Measurements from ENCODE around the gene DLG4.
A peak's percentile ranks its signal among the peaks of the same experiment; 100 is the strongest.
"Not testable (repeated sequence)": the region's sequence is repeated elsewhere in the genome, so short reads cannot be mapped to it uniquely, and the experiment has no call there.

Gene DLG4

GRCh38 chr17:7252176-7253043 is 32.8 kb upstream of the DLG4 start, which contains the start of gene ELP5:
ELP5 (plus strand) TSS chr17:7252215; CDS start chr17:7252551, 336 bp downstream.
- peaks cover 36% of the 10 kb centered on the region for H3K4me1 Mint-ChIP-seq (ENCODE audit: low read depth)

GRCh38 chr17:7251661-7252175 is 32.1 kb upstream of the DLG4 start, which contains the start of gene CTDNEP1:
CTDNEP1 (minus strand) TSS chr17:7251734; CDS start chr17:7251296, 438 bp downstream.
- peak within 1 kb of the TSS; percentile 99 for H3K4me3 Mint-ChIP-seq
- H3K9me3 Mint-ChIP-seq (ENCODE audit: low read depth), result no peaks in the 10 kb centered on the region
- H3K4me1 Mint-ChIP-seq (ENCODE audit: low read depth), result peaks cover 36% of the 10 kb centered on the region
- H3K27ac Mint-ChIP-seq, result peak within 1 kb of the TSS; percentile 99
- H3K27me3 Mint-ChIP-seq, result no peaks in the 10 kb centered on the region
- H3K36me3 Mint-ChIP-seq, result peaks cover 7% of the 10 kb centered on the region

More at GRCh38 chr17:7252176-7253043, 32.8 kb upstream of the DLG4 start, which contains the start of gene ELP5:
- Mint-ChIP-seq H3K4me3 (peak within 1 kb of the TSS; percentile 99), H3K9me3 (ENCODE audit: low read depth) (no peaks in the 10 kb centered on the region), H3K36me3 (peaks cover 9% of the 10 kb centered on the region), H3K27ac (peak within 1 kb of the TSS; percentile 99), H3K27me3 (no peaks in the 10 kb centered on the region)

GRCh38 chr17:7250695-7251627 is 31.3 kb upstream of the DLG4 start:
- H3K4me1 Mint-ChIP-seq (ENCODE audit: low read depth), result peaks cover 40% of the 10 kb centered on the region
- H3K27me3 Mint-ChIP-seq, result no peaks in the 10 kb centered on the region
- peak overlapping the region; percentile 99 for H3K4me3 Mint-ChIP-seq
- peak overlapping the region; percentile 94 for H3K27ac Mint-ChIP-seq
- no peaks in the 10 kb centered on the region for H3K9me3 Mint-ChIP-seq (ENCODE audit: low read depth)
- peaks cover 7% of the 10 kb centered on the region for H3K36me3 Mint-ChIP-seq

GRCh38 chr17:7249830-7250229 is 30.2 kb upstream of the DLG4 start:
- peaks cover 7% of the 10 kb centered on the region for H3K36me3 Mint-ChIP-seq
- H3K9me3 Mint-ChIP-seq (ENCODE audit: low read depth), result no peaks in the 10 kb centered on the region
- peaks cover 40% of the 10 kb centered on the region for H3K4me1 Mint-ChIP-seq (ENCODE audit: low read depth)
- peak overlapping the region; percentile 93 for H3K4me3 Mint-ChIP-seq
- H3K27ac Mint-ChIP-seq, result peak overlapping the region; percentile 41
- no peaks in the 10 kb centered on the region for H3K27me3 Mint-ChIP-seq

GRCh38 chr17:7249214-7249613 is 29.6 kb upstream of the DLG4 start:
- Mint-ChIP-seq H3K27me3 (no peaks in the 10 kb centered on the region), H3K4me1 (ENCODE audit: low read depth) (peaks cover 39% of the 10 kb centered on the region), H3K4me3 (peak overlapping the region; percentile 93), H3K9me3 (ENCODE audit: low read depth) (no peaks in the 10 kb centered on the region), H3K36me3 (peaks cover 7% of the 10 kb centered on the region), H3K27ac (peak overlapping the region; percentile 73)

- no peak overlapping the region for H3K27ac Mint-ChIP-seq
- H3K4me1 Mint-ChIP-seq (ENCODE audit: low read depth), result peaks cover 36% of the 10 kb centered on the region
- H3K36me3 Mint-ChIP-seq, result peaks cover 7% of the 10 kb centered on the region
- H3K4me3 Mint-ChIP-seq, result peak overlapping the region; percentile 93
- no peaks in the 10 kb centered on the region for H3K27me3 Mint-ChIP-seq
- H3K9me3 Mint-ChIP-seq (ENCODE audit: low read depth), result no peaks in the 10 kb centered on the region
Observed at GRCh38 chr17:7248796-7249195, 29.2 kb upstream of the DLG4 start.

GRCh38 chr17:7246779-7247178 is 27.1 kb upstream of the DLG4 start:
- no peaks in the 10 kb centered on the region for H3K9me3 Mint-ChIP-seq (ENCODE audit: low read depth)
- H3K27me3 Mint-ChIP-seq, result no peaks in the 10 kb centered on the region
- peaks cover 35% of the 10 kb centered on the region for H3K4me1 Mint-ChIP-seq (ENCODE audit: low read depth)
- no peaks in the 10 kb centered on the region for H3K36me3 Mint-ChIP-seq
- H3K27ac Mint-ChIP-seq, result peak overlapping the region; percentile 66
- H3K4me3 Mint-ChIP-seq, result no peak overlapping the region

- not testable (repeated sequence) for H3K9me3 Mint-ChIP-seq (ENCODE audit: low read depth); H3K27ac Mint-ChIP-seq; H3K4me3 Mint-ChIP-seq; H3K27me3 Mint-ChIP-seq; H3K36me3 Mint-ChIP-seq
- peaks cover 42% of the 10 kb centered on the region for H3K4me1 Mint-ChIP-seq (ENCODE audit: low read depth)
Observed at GRCh38 chr17:7243838-7244237, 24.2 kb upstream of the DLG4 start.

- Mint-ChIP-seq H3K4me3 (peak overlapping the region; percentile 81), H3K27me3 (no peaks in the 10 kb centered on the region), H3K9me3 (ENCODE audit: low read depth) (no peaks in the 10 kb centered on the region), H3K4me1 (ENCODE audit: low read depth) (peaks cover 38% of the 10 kb centered on the region), H3K27ac (peak overlapping the region; percentile 59), H3K36me3 (no peaks in the 10 kb centered on the region)
Observed at GRCh38 chr17:7243453-7243729, 23.8 kb upstream of the DLG4 start.

GRCh38 chr17:7242717-7243452 is 23.2 kb upstream of the DLG4 start:
- H3K9me3 Mint-ChIP-seq (ENCODE audit: low read depth), result no peaks in the 10 kb centered on the region
- H3K4me3 Mint-ChIP-seq, result peak overlapping the region; percentile 97
- peak overlapping the region; percentile 99 for H3K27ac Mint-ChIP-seq
- H3K36me3 Mint-ChIP-seq, result no peaks in the 10 kb centered on the region
- H3K4me1 Mint-ChIP-seq (ENCODE audit: low read depth), result peaks cover 38% of the 10 kb centered on the region
- no peaks in the 10 kb centered on the region for H3K27me3 Mint-ChIP-seq

GRCh38 chr17:7241783-7242716 is 22.4 kb upstream of the DLG4 start, which contains the start of gene GABARAP:
GABARAP (minus strand) TSS chr17:7242449; CDS start chr17:7242330, 119 bp downstream.
- H3K27me3 Mint-ChIP-seq, result no peaks in the 10 kb centered on the region
- no peaks in the 10 kb centered on the region for H3K36me3 Mint-ChIP-seq
- H3K27ac Mint-ChIP-seq, result peak within 1 kb of the TSS; percentile 99
- peak within 1 kb of the TSS; percentile 97 for H3K4me3 Mint-ChIP-seq
- H3K4me1 Mint-ChIP-seq (ENCODE audit: low read depth), result peaks cover 43% of the 10 kb centered on the region
- no peaks in the 10 kb centered on the region for H3K9me3 Mint-ChIP-seq (ENCODE audit: low read depth)

GRCh38 chr17:7241090-7241733 is 21.6 kb upstream of the DLG4 start:
- H3K27ac Mint-ChIP-seq, result peak overlapping the region; percentile 99
- no peaks in the 10 kb centered on the region for H3K27me3 Mint-ChIP-seq
- no peaks in the 10 kb centered on the region for H3K36me3 Mint-ChIP-seq

GRCh38 chr17:7240375-7240774 is 20.7 kb upstream of the DLG4 start:
- H3K9me3 Mint-ChIP-seq (ENCODE audit: low read depth), result no peaks in the 10 kb centered on the region
- peak overlapping the region; percentile 97 for H3K4me3 Mint-ChIP-seq
- peak overlapping the region; percentile 79 for H3K27ac Mint-ChIP-seq
- no peaks in the 10 kb centered on the region for H3K27me3 Mint-ChIP-seq
- no peaks in the 10 kb centered on the region for H3K36me3 Mint-ChIP-seq
- H3K4me1 Mint-ChIP-seq (ENCODE audit: low read depth), result peaks cover 54% of the 10 kb centered on the region

More at GRCh38 chr17:7241090-7241733, 21.6 kb upstream of the DLG4 start:
- H3K9me3 Mint-ChIP-seq (ENCODE audit: low read depth), result no peaks in the 10 kb centered on the region
- peak overlapping the region; percentile 97 for H3K4me3 Mint-ChIP-seq
- peaks cover 46% of the 10 kb centered on the region for H3K4me1 Mint-ChIP-seq (ENCODE audit: low read depth)
